Activated CD8-positive, alpha-beta memory T cell treated with anti-CD3 and anti-CD28 coated beads for 36 hours (primary cell): ENCODE results near the gene GPHA2. TPM values are rescaled to one million over a fixed set of nuclear protein-coding genes. Genes with fewer than 3 reads are reported as not detected.

ENCODE experiments used
- CTCF ChIA-PET: fragments of 350-600 bp; sonication (Branson Sonifier 250); formaldehyde crosslinking; loops from one replicate; lab custom pipeline; 2021; ENCODE audit warnings: antibody characterized with exemption; lab: Charles Lee
- POLR2A ChIA-PET: fragments of 350-600 bp; sonication (Branson Sonifier 250); formaldehyde crosslinking; loops from one replicate; lab custom pipeline; 2021; ENCODE audit warnings: antibody characterized with exemption; lab: Charles Lee
- total RNA-seq, 2 experiments: library from RNA; stranded (reverse); gene quantifications; one replicate each; pipeline ENCODE4 v1.2.3, GENCODE V29; 2021

The GPHA2 gene
- total RNA-seq, 2 experiments from 2014 or later: not detected

- ChIA-PET POLR2A (interaction anchor here (0.6 to 1.5 kb wide), 2 partner anchors 28 to 42 kb away, joined by 3 to 4 read pairs; no protein-coding TSS in a partner anchor), CTCF (interaction anchor here (0.7 to 17.1 kb wide), 14 partner anchors 10 to 143 kb away, joined by 3 to 475 read pairs (median 5); partner anchors contain the start of genes CDC42BPG, EHD1 and PPP2R5B)
Observed at GRCh38 chr11:64887757-64888405, 47.8 kb downstream of the GPHA2 start.

DNA sequence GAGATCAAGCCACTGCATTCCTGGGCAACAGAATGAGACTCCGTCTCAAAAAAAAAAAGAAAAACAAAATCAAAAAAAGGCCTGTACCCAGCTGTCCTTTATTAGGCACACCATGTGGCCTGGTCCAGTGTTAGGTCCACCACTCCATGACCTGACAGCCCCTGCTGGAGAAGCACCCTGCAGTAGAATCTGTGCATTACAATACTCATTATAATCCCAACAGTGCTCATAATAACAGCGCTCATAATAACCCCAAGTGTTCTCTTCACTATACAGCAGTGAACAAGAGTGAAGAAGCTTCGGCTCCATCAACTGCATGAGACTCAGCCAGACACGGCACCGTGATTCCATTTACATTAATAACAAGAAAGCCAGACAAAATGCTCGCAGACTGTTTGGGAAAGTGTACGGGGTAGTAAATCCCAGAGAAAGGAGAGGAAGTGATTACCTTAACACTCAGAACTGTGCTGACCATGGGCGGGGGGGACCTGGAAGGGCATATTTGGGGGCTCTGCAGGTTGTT lies 48.4 kb downstream of the GPHA2 start:
- ChIA-PET POLR2A (interaction anchor here (1.5 kb wide), 1 partner anchor 41 kb away, joined by 4 read pairs; no protein-coding TSS in a partner anchor), CTCF (interaction anchor here (0.7 to 17.1 kb wide), 10 partner anchors 11 to 127 kb away, joined by 3 to 475 read pairs (median 5); partner anchors contain the start of genes CDC42BPG, EHD1 and PPP2R5B)

DNA sequence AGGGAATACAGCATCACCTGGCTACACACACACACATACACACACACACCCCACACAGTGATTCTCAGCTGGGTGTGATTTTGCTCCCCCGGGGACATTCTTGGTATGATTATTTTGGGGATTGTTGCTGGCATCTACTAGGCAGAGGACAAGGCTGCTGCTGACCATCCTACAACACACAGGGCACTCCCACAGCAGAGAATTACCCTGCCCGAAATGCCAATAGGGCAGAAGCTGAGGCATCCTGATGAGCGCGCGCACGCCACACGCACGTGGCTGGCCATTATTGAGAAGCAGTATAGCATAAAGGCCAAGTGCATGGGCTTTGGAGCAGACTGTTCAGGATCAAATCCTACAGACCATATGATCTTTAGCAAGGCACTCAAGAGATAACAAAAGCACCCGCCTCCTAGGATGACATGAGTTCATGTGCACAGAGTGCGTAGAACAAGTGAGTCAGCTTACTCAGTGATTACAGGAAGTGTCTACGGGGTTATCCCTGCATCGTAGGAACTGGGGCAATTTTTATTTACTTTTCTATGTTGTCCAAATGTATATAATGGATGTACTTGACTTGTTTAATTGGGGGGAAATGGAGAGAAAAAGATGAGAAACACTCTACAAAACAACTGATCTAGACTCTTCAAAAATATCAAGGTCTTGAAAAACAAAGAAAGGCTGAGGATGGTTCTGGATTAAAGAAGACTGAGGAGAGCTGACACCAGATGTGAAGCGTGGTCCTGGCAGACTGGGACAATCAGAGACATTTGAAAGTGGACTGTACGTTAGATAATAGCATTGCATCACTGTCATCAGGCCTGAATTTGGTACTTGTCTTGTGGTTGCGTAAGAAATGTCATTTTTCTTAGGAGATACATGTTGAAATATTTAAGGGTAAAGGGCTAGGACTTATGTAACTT lies 50.1 kb downstream of the GPHA2 start:
- ChIA-PET POLR2A (interaction anchor here (0.7 to 1.4 kb wide), 5 partner anchors 9 to 33 kb away, joined by 3 to 6 read pairs (median 3); no protein-coding TSS in a partner anchor), CTCF (interaction anchor here (0.9 to 17.1 kb wide), 6 partner anchors 9 to 33 kb away, joined by 3 to 475 read pairs (median 6); partner anchors contain the start of genes CDC42BPG and EHD1)

Other genes with a start within 250 kb of the GPHA2 start
- under 1 TPM; 0.32 to 0.44 TPM for gene NRXN2, start 212.7 kb downstream of the GPHA2 start, total RNA-seq
- gene RASGRP2, start 191.8 kb downstream of the GPHA2 start, total RNA-seq: 1 to 10 TPM; 2.7 to 3.1 TPM
- under 1 TPM; 0.95 to 0.99 TPM for gene PYGM, start 175.9 kb downstream of the GPHA2 start, total RNA-seq
- 100 to 1,000 TPM; 399 to 402 TPM for gene SF1, start 157.4 kb downstream of the GPHA2 start, total RNA-seq
- 10 to 100 TPM; 52.3 to 53.6 TPM for gene MAP4K2, start 132.7 kb downstream of the GPHA2 start, total RNA-seq
- gene MEN1, start 125.3 kb downstream of the GPHA2 start, total RNA-seq: 10 to 100 TPM; 43.3 to 47.4 TPM
- gene CDC42BPG, start 91.2 kb downstream of the GPHA2 start, total RNA-seq: under 1 TPM; 0.11 to 0.50 TPM
- 10 to 100 TPM; 82.2 to 85.8 TPM for gene EHD1, start 57.3 kb downstream of the GPHA2 start, total RNA-seq
- 10 to 100 TPM; 21.7 to 22.6 TPM for gene ATG2A, start 18.7 kb downstream of the GPHA2 start, total RNA-seq
- 10 to 100 TPM; 11.3 to 11.5 TPM for gene PPP2R5B, start 11.2 kb downstream of the GPHA2 start, total RNA-seq
- gene MAJIN, start 36.2 kb upstream of the GPHA2 start, total RNA-seq: not detected
- not detected for gene BATF2, start 61.1 kb upstream of the GPHA2 start, total RNA-seq
- gene ARL2, start 78.3 kb upstream of the GPHA2 start, total RNA-seq: 100 to 1,000 TPM; 134 to 138 TPM
- gene SNX15, start 91.5 kb upstream of the GPHA2 start, total RNA-seq: 10 to 100 TPM; 13.7 to 15.2 TPM
- gene SAC3D1, start 105.3 kb upstream of the GPHA2 start, total RNA-seq: 10 to 100 TPM; 18.3 to 20.5 TPM
- 10 to 100 TPM; 10.3 to 11.2 TPM for gene NAALADL1, start 122.7 kb upstream of the GPHA2 start, total RNA-seq
- 100 to 1,000 TPM; 108 TPM for gene CDCA5, start 148.1 kb upstream of the GPHA2 start, total RNA-seq
- 10 to 100 TPM; 27.5 to 30.2 TPM for gene ZFPL1, start 148.3 kb upstream of the GPHA2 start, total RNA-seq
- gene VPS51, start 160.3 kb upstream of the GPHA2 start, total RNA-seq: 100 to 1,000 TPM in 1 of 2 experiments, 10 to 100 TPM in 1; 99.2 to 104 TPM
- gene TM7SF2, start 176.0 kb upstream of the GPHA2 start, total RNA-seq: 10 to 100 TPM; 18.0 to 18.2 TPM
- 10 to 100 TPM; 16.5 to 18.2 TPM for gene ZNHIT2, start 181.8 kb upstream of the GPHA2 start, total RNA-seq
- gene FAU, start 186.2 kb upstream of the GPHA2 start, total RNA-seq: 1,000 to 10,000 TPM; 1,009 to 1,011 TPM
- gene MRPL49, start 186.4 kb upstream of the GPHA2 start, total RNA-seq: 100 to 1,000 TPM; 108 TPM
- gene SYVN1, start 198.6 kb upstream of the GPHA2 start, total RNA-seq: 10 to 100 TPM; 33.8 to 36.6 TPM
- gene SPDYC, start 234.3 kb upstream of the GPHA2 start, total RNA-seq: not detected
- 10 to 100 TPM; 75.6 to 79.1 TPM for gene CAPN1, start 246.0 kb upstream of the GPHA2 start, total RNA-seq